NB4 (cell line): ENCODE data around the gene STX11.

Source experiments
- DNase-seq: peaks from one replicate; pipeline ENCODE4 v3.0.0; 2010; ENCODE audit warnings: low read depth
- H3K4me3 ChIP-seq: one replicate; pipeline ENCODE4 v1.5.1; 2011; ENCODE audit warnings: mild to moderate bottlenecking, low read depth, low read length, moderate library complexity
- CTCF ChIP-seq: IDR thresholded peaks from one replicate; pipeline ENCODE4 v1.5.1; 2012; ENCODE audit warnings: low read depth, low read length
- MAX ChIP-seq: IDR thresholded peaks from 2 replicates; pipeline ENCODE4 v1.6.1; 2011; ENCODE audit warnings: low read depth, low read length
- MYC ChIP-seq: IDR thresholded peaks from 2 replicates; pipeline ENCODE4 v1.6.1; 2011; ENCODE audit warnings: low read depth, low read length
- POLR2A ChIP-seq: IDR thresholded peaks from 2 replicates; pipeline ENCODE4 v1.6.1; 2011; ENCODE audit warnings: mild to moderate bottlenecking; ENCODE audit not compliant: insufficient read length; ENCODE audit errors: extremely low read depth

STX11 gene

GRCh38 chr6:144223686-144224085, 73.4 kb downstream of the STX11 start:
- DNase-seq, result no peak
- no peak overlapping the region for H3K4me3 ChIP-seq
- TF ChIP-seq MYC (no peak), POLR2A (no peak), MAX (no peak)

GRCh38 chr6:144231721-144232120, 81.4 kb downstream of the STX11 start:
- no peak overlapping the region for H3K4me3 ChIP-seq
- no peak for DNase-seq
- TF ChIP-seq POLR2A (no peak), MYC (no peak), MAX (no peak), CTCF (no peak)

- DNase-seq, result no peak
- TF ChIP-seq CTCF (no peak), MYC (no peak), POLR2A (no peak), MAX (no peak)
These were observed 82.0 kb downstream of the STX11 start for GRCh38 chr6:144232176-144232831.

GRCh38 chr6:144232832-144233230, 82.5 kb downstream of the STX11 start:
- no peak for DNase-seq
- TF ChIP-seq MAX (no peak), CTCF (no peak), POLR2A (no peak), MYC (no peak)

More at GRCh38 chr6:144232176-144232831, 82.0 kb downstream of the STX11 start:
- H3K4me3 ChIP-seq, result no peak overlapping the region

GRCh38 chr6:144234399-144234798, 84.1 kb downstream of the STX11 start:
- H3K4me3 ChIP-seq, result no peak overlapping the region
- DNase-seq, result no peak
- no peak for TF ChIP-seq CTCF
- TF ChIP-seq MAX, result no peak
- TF ChIP-seq MYC, result no peak
- no peak for TF ChIP-seq POLR2A

More at GRCh38 chr6:144232832-144233230, 82.5 kb downstream of the STX11 start:
- no peak overlapping the region for H3K4me3 ChIP-seq

GRCh38 chr6:144234935-144235334, 84.6 kb downstream of the STX11 start:
- no peak for DNase-seq
- no peak for TF ChIP-seq MAX
- TF ChIP-seq MYC, result no peak
- TF ChIP-seq POLR2A, result no peak
- no peak for TF ChIP-seq CTCF
- H3K4me3 ChIP-seq, result no peak overlapping the region
